HL-60 (cell line): ENCODE measurements around the gene NDC1.

ENCODE experiments used
- DNase-seq, 2 experiments: peaks; one replicate each; pipeline ENCODE4 v3.0.0-alpha.2; 2010 to 2020; ENCODE audit warnings: low read depth in 1 of 2, low spot score in 1 of 2
- H3K27ac ChIP-seq: fragments of 250-450 bp; sonication (Bioruptor Pico); replicated peaks from 2 replicates; pipeline ENCODE4 v1.5.1; 2020; ENCODE audit warnings: mild to moderate bottlenecking, moderate library complexity
- H3K27me3 ChIP-seq: fragments of 250-450 bp; sonication (Bioruptor Pico); 2 replicates; pipeline ENCODE4 v1.5.1; 2021; ENCODE audit warnings: mild to moderate bottlenecking, moderate library complexity; ENCODE audit not compliant: insufficient read depth, poor library complexity, severe bottlenecking
- H3K4me3 ChIP-seq: replicated peaks from 2 replicates; pipeline ENCODE4 v1.5.1; 2011; ENCODE audit warnings: mild to moderate bottlenecking, control low read depth, low read length; ENCODE audit not compliant: insufficient read depth
- CTCF ChIP-seq: IDR thresholded peaks from one replicate; pipeline ENCODE4 v1.5.1; 2011; ENCODE audit warnings: low read length, control low read depth, inconsistent platforms; ENCODE audit not compliant: insufficient read depth
- GABPA ChIP-seq: IDR thresholded peaks from 2 replicates; pipeline ENCODE4 v1.6.1; 2012; ENCODE audit warnings: low read depth
- POLR2AphosphoS5 ChIP-seq: IDR thresholded peaks from 2 replicates; pipeline ENCODE4 v1.6.1; 2012; ENCODE audit warnings: low read depth
- REST ChIP-seq: IDR thresholded peaks from 2 replicates; pipeline ENCODE4 v1.6.1; 2012; ENCODE audit warnings: low read depth; ENCODE audit not compliant: insufficient replicate concordance
- SPI1 ChIP-seq: IDR thresholded peaks from 2 replicates; pipeline ENCODE4 v1.6.1; 2012; ENCODE audit warnings: low read depth, mild to moderate bottlenecking, borderline replicate concordance

The NDC1 gene

GRCh38 chr1:53718443-53718842 is 119.7 kb downstream of the NDC1 start:
- Histone ChIP-seq H3K27ac (no peak overlapping the region), H3K4me3 (no peak overlapping the region), H3K27me3 (no peaks in the 10 kb centered on the region)
- no peak for TF ChIP-seq REST
- TF ChIP-seq SPI1, result no peak
- TF ChIP-seq CTCF, result no peak
- no peak for TF ChIP-seq GABPA
- no peak for TF ChIP-seq POLR2AphosphoS5
- no peak for DNase-seq

GRCh38 chr1:53717025-53717804 is 120.9 kb downstream of the NDC1 start:
- Histone ChIP-seq H3K27me3 (no peaks in the 10 kb centered on the region), H3K27ac (no peak overlapping the region), H3K4me3 (no peak overlapping the region)
- DNase-seq, result no peak
- TF ChIP-seq CTCF (no peak), REST (no peak), POLR2AphosphoS5 (no peak), GABPA (no peak), SPI1 (no peak)

GRCh38 chr1:53716150-53716549 is 121.9 kb downstream of the NDC1 start:
- DNase-seq, result no peak

More at GRCh38 chr1:53716150-53716549, 121.9 kb downstream of the NDC1 start:
- no peaks in the 10 kb centered on the region for H3K27me3 ChIP-seq
- no peak overlapping the region for H3K27ac ChIP-seq
- TF ChIP-seq CTCF (no peak), POLR2AphosphoS5 (no peak), GABPA (no peak), SPI1 (no peak), REST (no peak)
- no peak overlapping the region for H3K4me3 ChIP-seq
